ENCODE measurements around the gene TYMP.
"Not testable (repeated sequence)": the region's sequence is repeated elsewhere in the genome, so short reads cannot be mapped to it uniquely, and the experiment has no call there.

TYMP gene

GRCh38 chr22:50542416-50542927 is 12.7 kb upstream of the TYMP start:
- DNase-seq (ENCODE audit: extremely low spot score), result peak; percentile 57
- ChIA-PET POLR2A (interaction anchor here (1.0 kb wide), 1 partner anchor 17 kb away, joined by 5 read pairs; the partner anchor contains the start of gene SCO2), CTCF (interaction anchor here (1.3 to 16.1 kb wide), 5 partner anchors 15 to 85 kb away, joined by 3 to 136 read pairs (median 7); partner anchors contain the start of genes ARSA, SCO2, SYCE3 and TYMP)
- TF ChIP-seq CTCF (IDR thresholded peaks at IDR 0.05; ENCODE audit: control extremely low read depth, extremely low read depth, low read depth, missing control alignments), result no peak

GRCh38 chr22:50541667-50542026 is 11.8 kb upstream of the TYMP start:
- peak; percentile 29 for DNase-seq (ENCODE audit: extremely low spot score)
- ChIA-PET POLR2A (interaction anchor here (1.0 to 1.4 kb wide), 2 partner anchors 10 to 21 kb away, joined by 4 read pairs; partner anchors contain the start of gene SYCE3), CTCF (interaction anchor here (1.3 to 16.1 kb wide), 5 partner anchors 15 to 86 kb away, joined by 3 to 136 read pairs (median 7); partner anchors contain the start of genes ARSA, SCO2, SYCE3 and TYMP)

- CTCF ChIA-PET, result interaction anchor here (0.7 to 16.1 kb wide), 6 partner anchors 8 to 81 kb away, joined by 3 to 136 read pairs (median 4); partner anchors contain the start of genes SCO2 and TYMP
- no peak for TF ChIP-seq CTCF (IDR thresholded peaks at IDR 0.05; ENCODE audit: control extremely low read depth, extremely low read depth, low read depth, missing control alignments)
- no peak for DNase-seq (ENCODE audit: extremely low spot score)
- POLR2A ChIA-PET, result interaction anchor here (1.0 to 2.7 kb wide), 3 partner anchors 8 to 22 kb away, joined by 4 to 15 read pairs (median 4); partner anchors contain the start of genes SCO2 and SYCE3
Observed at GRCh38 chr22:50540381-50540780, 10.6 kb upstream of the TYMP start.

- ChIA-PET POLR2A (no interaction called here), CTCF (interaction anchor here (16.1 kb wide), 1 partner anchor 11 kb away, joined by 136 read pairs; the partner anchor contains the start of genes SCO2 and TYMP)
- no peak for TF ChIP-seq CTCF (IDR thresholded peaks at IDR 0.05; ENCODE audit: control extremely low read depth, extremely low read depth, low read depth, missing control alignments)
- no peak for DNase-seq (ENCODE audit: extremely low spot score)
Observed at GRCh38 chr22:50537765-50538164, 8.0 kb upstream of the TYMP start.

GRCh38 chr22:50536226-50536625 is 6.4 kb upstream of the TYMP start:
- no peak for TF ChIP-seq CTCF (IDR thresholded peaks at IDR 0.05; ENCODE audit: control extremely low read depth, extremely low read depth, low read depth, missing control alignments)
- ChIA-PET POLR2A (no interaction called here), CTCF (interaction anchor here (1.2 to 3.5 kb wide), 2 partner anchors 11 to 27 kb away, joined by 3 to 33 read pairs; partner anchors contain the start of genes SCO2 and SYCE3)
- DNase-seq (ENCODE audit: extremely low spot score), result no peak

GRCh38 chr22:50535113-50535512 is 5.3 kb upstream of the TYMP start:
- no peak for DNase-seq (ENCODE audit: extremely low spot score)
- CTCF ChIA-PET, result interaction anchor here (1.2 to 3.5 kb wide), 4 partner anchors 10 to 86 kb away, joined by 3 to 33 read pairs (median 6); partner anchors contain the start of genes SCO2 and SYCE3
- no peak for TF ChIP-seq CTCF (IDR thresholded peaks at IDR 0.05; ENCODE audit: control extremely low read depth, extremely low read depth, low read depth, missing control alignments)
- POLR2A ChIA-PET, result interaction anchor here (0.6 to 1.2 kb wide), 4 partner anchors 12 to 86 kb away, joined by 3 to 8 read pairs (median 4); no protein-coding TSS in a partner anchor

GRCh38 chr22:50533856-50534711 is 4.3 kb upstream of the TYMP start:
- POLR2A ChIA-PET, result interaction anchor here (0.6 to 1.2 kb wide), 4 partner anchors 11 to 87 kb away, joined by 3 to 8 read pairs (median 4); partner anchors contain the start of genes LMF2 and NCAPH2
- DNase-seq (ENCODE audit: extremely low spot score), result not testable (repeated sequence)
- CTCF ChIA-PET, result interaction anchor here (1.4 to 3.5 kb wide), 3 partner anchors 9 to 87 kb away, joined by 4 to 33 read pairs (median 8); partner anchors contain the start of gene SCO2

All from GM10248 (cell line).